Left lung (tissue), 10 donors: ENCODE data around the gene SLAMF6. TPM values are rescaled to one million over a fixed set of nuclear protein-coding genes. Genes with fewer than 3 reads are reported as not detected.
"Not testable (repeated sequence)": the region's sequence is repeated elsewhere in the genome, so short reads cannot be mapped to it uniquely, and the experiment has no call there.

Experiments used
- ATAC-seq: fragments of 200-7000 bp; cut with Tn5 transposase; one replicate; pipeline ENCODE4 v1.9.1; 2020; ENCODE audit warnings: moderate library complexity
- DNase-seq, 4 donors: peaks; one replicate each; pipeline ENCODE4 v3.0.0-alpha.2; 2013 to 2020
- H3K27ac ChIP-seq, 2 donors: fragments of 200-600 bp; sonication (generic) in 1 of 2; one replicate each; pipeline versions ENCODE4 v1.5.0 to v1.8.0; 2020 to 2021
- H3K27me3 ChIP-seq, 2 donors: fragments of 200-600 bp; sonication (generic) in 1 of 2; one replicate each; pipeline versions ENCODE4 v1.5.0 to v1.8.0; 2020 to 2021
- H3K36me3 ChIP-seq, 2 donors: fragments of 200-600 bp; sonication (generic) in 1 of 2; one replicate each; pipeline versions ENCODE4 v1.5.0 to v1.8.0; 2020 to 2021
- H3K4me1 ChIP-seq, 2 donors: fragments of 200-600 bp; one replicate each; pipeline ENCODE4 v1.8.0; 2021
- H3K4me3 ChIP-seq, 2 donors: fragments of 200-600 bp; sonication (generic) in 1 of 2; one replicate each; pipeline versions ENCODE4 v1.5.0 to v1.8.0; 2020 to 2021; ENCODE audit warnings: mild to moderate bottlenecking in 1 of 2
- H3K9me3 ChIP-seq, 2 donors: fragments of 200-600 bp; sonication (generic) in 1 of 2; one replicate each; pipeline versions ENCODE4 v1.5.0 to v1.8.0; 2020 to 2021
- intact Hi-C, 2 donors: fragments of 100-400 bp; cut with DNase I; formaldehyde crosslinking; loops; one replicate each; pipeline versions ENCODE4 v1.11.2 to v1.14.2; 2022
- polyA plus RNA-seq, 6 donors: library from polyadenylated mRNA; unstranded; fragments of 120-200 nt; gene quantifications; one replicate each; pipeline ENCODE4 v1.2.1, GENCODE V29; 2013; ENCODE audit not compliant: insufficient read length in 6 of 6
- total RNA-seq, 2 donors: library from RNA; stranded (reverse); fragmentation: NEBNext Ultra II Directional; extraction: Animal tissue kit (Norgen Biotek cat#: 25700); gene quantifications; one replicate each; pipeline ENCODE4 v1.2.1, GENCODE V29; 2021
- TF ChIP-seq, protein P1 (sequence below), 2 donors: fragments of 200-600 bp; sonication (generic) in 1 of 2; IDR thresholded peaks; one replicate each; pipeline versions ENCODE4 v1.5.0 to v1.8.0; 2021; ENCODE audit warnings: antibody characterized with exemption in 2 of 2
- donor health status: DM: no; HTN: yes; CAD: no.
- donor health status: DM: no; HTN: no; CAD: no.

The SLAMF6 gene
- total and polyA plus RNA-seq, 8 donors, result 0.10 to 2.8 (median 0.57) TPM

GRCh38 chr1:160567341-160567740 is 44.3 kb upstream of the SLAMF6 start:
- Histone ChIP-seq H3K27me3 (no peaks in the 10 kb centered on the region), H3K36me3 (no peaks in the 10 kb centered on the region), H3K4me1 (peaks cover 0 to 33% of the 10 kb centered on the region in 2 donors), H3K4me3 (no peak overlapping the region), H3K9me3 (peaks cover 0 to 11% of the 10 kb centered on the region in 2 donors), H3K27ac (peak overlapping the region in 1 of 2 donors; percentile 5)
- ATAC-seq, result no peak
- TF ChIP-seq, protein P1, sequence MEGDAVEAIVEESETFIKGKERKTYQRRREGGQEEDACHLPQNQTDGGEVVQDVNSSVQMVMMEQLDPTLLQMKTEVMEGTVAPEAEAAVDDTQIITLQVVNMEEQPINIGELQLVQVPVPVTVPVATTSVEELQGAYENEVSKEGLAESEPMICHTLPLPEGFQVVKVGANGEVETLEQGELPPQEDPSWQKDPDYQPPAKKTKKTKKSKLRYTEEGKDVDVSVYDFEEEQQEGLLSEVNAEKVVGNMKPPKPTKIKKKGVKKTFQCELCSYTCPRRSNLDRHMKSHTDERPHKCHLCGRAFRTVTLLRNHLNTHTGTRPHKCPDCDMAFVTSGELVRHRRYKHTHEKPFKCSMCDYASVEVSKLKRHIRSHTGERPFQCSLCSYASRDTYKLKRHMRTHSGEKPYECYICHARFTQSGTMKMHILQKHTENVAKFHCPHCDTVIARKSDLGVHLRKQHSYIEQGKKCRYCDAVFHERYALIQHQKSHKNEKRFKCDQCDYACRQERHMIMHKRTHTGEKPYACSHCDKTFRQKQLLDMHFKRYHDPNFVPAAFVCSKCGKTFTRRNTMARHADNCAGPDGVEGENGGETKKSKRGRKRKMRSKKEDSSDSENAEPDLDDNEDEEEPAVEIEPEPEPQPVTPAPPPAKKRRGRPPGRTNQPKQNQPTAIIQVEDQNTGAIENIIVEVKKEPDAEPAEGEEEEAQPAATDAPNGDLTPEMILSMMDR (IDR thresholded peaks at IDR 0.05), result no peak
- intact Hi-C loops, result no loop called here
- DNase-seq, result peak in 1 of 4 donors; percentile 66

DNA sequence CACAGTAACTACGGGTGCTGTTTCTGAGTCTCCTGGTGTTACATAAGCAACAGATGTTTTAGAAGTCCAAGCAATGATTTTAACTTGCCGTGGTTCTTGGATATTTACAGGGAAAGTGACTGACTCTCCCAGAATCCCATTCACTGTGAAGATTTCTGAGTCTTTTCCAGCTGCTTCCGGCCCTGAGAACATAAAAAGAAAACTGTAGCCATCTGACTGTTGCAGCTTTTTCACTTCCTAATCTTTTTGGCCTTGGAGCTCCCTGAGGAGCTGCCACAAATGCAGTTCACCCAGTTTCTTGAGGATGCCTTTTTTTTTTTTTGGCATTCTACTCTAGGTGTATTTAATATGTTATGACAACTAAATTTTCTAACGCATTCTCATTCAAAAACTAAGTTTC is 42.5 kb upstream of the SLAMF6 start:
- TF ChIP-seq, protein P1 (IDR thresholded peaks at IDR 0.05), result no peak
- no peaks in the 10 kb centered on the region for H3K27me3 ChIP-seq
- H3K4me1 ChIP-seq, result peaks cover 0 to 29% of the 10 kb centered on the region in 2 donors
- ATAC-seq, result no peak
- peak in 1 of 4 donors; percentile 39 for DNase-seq
- intact Hi-C loops, result no loop called here
- peak overlapping the region in 1 of 2 donors; percentile 37 for H3K27ac ChIP-seq
- no peaks in the 10 kb centered on the region for H3K36me3 ChIP-seq
- peaks cover 0 to 13% of the 10 kb centered on the region in 2 donors for H3K9me3 ChIP-seq
- no peak overlapping the region for H3K4me3 ChIP-seq

- intact Hi-C loops, H3K36me3 ChIP-seq, H3K4me3 ChIP-seq, H3K27ac ChIP-seq, ATAC-seq, DNase-seq, H3K27me3 ChIP-seq: not testable (repeated sequence)
- peaks cover 0 to 17% of the 10 kb centered on the region in 2 donors for H3K9me3 ChIP-seq
- H3K4me1 ChIP-seq, result peaks cover 0 to 17% of the 10 kb centered on the region in 2 donors
These were observed 40.2 kb upstream of the SLAMF6 start for GRCh38 chr1:160563230-160563629.

DNA sequence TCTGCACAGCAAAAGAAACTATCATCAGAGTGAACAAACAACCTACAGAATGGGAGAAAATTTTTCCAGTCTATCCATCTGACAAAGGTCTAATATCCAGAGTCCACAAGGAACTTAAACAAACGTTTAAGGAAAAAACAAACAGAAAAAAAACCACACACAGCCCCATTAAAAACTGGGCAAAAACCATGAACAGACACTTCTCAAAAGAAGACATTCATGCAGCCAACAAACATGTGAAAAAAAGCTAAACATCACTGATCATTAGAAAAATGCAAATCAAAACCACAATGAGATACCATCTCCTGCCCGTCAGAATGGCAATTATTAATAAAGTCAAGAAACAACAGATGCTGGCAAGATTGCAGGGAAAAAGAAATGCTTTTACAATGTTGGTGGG is 39.7 kb upstream of the SLAMF6 start:
- H3K36me3 ChIP-seq, intact Hi-C loops: not testable (repeated sequence)
- H3K9me3 ChIP-seq, result peaks cover 0 to 17% of the 10 kb centered on the region in 2 donors

DNA sequence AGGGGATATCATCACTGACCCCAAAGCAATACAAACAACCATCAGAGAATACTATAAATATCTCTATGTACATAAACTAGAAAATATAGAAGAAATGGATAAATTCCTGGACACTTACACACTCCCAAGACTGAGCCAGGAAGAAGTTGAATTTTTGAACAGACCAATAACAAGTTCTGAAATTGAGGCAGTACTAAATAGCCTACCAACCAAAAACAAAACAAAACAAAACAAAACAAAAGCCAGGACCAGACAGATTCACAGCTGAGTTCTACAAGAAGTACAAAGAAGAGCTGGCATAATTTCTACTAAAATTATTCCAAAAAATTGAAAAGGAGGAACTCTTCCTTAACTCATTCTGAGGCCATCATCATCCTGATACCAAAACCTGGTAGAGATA is 37.8 kb upstream of the SLAMF6 start:
- Histone ChIP-seq H3K4me1 (peaks cover 0 to 9% of the 10 kb centered on the region in 2 donors), H3K4me3 (no peak overlapping the region), H3K36me3 (no peaks in the 10 kb centered on the region), H3K27ac (no peak overlapping the region), H3K9me3 (peaks cover 0 to 17% of the 10 kb centered on the region in 2 donors), H3K27me3 (no peaks in the 10 kb centered on the region)
- TF ChIP-seq, protein P1 (IDR thresholded peaks at IDR 0.05), result no peak
- intact Hi-C loops, result no loop called here
- no peak for ATAC-seq
- DNase-seq, result no peak

More for the DNA sequence above, 39.7 kb upstream of the SLAMF6 start:
- H3K4me1 ChIP-seq, result peaks cover 0 to 12% of the 10 kb centered on the region in 2 donors
- H3K4me3 ChIP-seq, DNase-seq, H3K27ac ChIP-seq, ATAC-seq, H3K27me3 ChIP-seq: not testable (repeated sequence)

DNA sequence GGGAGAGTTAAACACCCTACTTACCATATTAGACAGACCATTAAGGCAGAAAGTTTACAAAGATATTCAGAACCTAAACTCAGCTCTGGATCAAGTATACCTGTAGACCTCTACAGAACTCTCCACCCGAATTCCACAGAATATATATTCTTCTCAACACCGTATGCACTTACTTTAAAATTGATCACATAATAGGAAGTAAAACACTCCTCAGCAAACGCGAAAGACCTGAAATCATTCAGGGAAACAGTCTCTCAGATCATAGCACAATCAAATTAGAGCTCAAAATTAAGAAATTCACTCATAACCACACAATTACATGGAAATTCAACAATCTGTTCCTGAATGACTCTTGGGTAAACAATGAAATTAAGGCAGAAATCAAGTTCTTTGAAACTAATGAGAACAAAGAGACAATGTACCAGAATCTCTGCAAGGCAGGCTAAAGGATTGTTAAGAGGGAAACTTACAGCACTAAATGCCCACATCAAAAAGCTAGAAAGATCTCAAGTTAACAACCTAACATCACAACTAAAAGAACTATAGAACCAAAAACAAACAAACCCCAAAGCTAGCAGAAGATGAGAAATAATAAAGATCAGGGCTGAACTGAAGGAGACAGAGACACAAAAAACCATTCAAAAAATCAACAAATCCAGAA is 37.1 kb upstream of the SLAMF6 start:
- no peak for DNase-seq

GRCh38 chr1:160559437-160559836 is 36.4 kb upstream of the SLAMF6 start:
- ATAC-seq, intact Hi-C loops: not testable (repeated sequence)

More for the DNA sequence above, 37.1 kb upstream of the SLAMF6 start:
- TF ChIP-seq, protein P1 (IDR thresholded peaks at IDR 0.05), result no peak
- Histone ChIP-seq H3K27ac (no peak overlapping the region), H3K36me3 (no peaks in the 10 kb centered on the region), H3K9me3 (peaks cover 0 to 17% of the 10 kb centered on the region in 2 donors), H3K27me3 (no peaks in the 10 kb centered on the region), H3K4me1 (peaks cover 0 to 9% of the 10 kb centered on the region in 2 donors), H3K4me3 (no peak overlapping the region)
- no peak for ATAC-seq
- intact Hi-C loops, result no loop called here

More at GRCh38 chr1:160559437-160559836, 36.4 kb upstream of the SLAMF6 start:
- not testable (repeated sequence) for H3K4me3 ChIP-seq, H3K4me1 ChIP-seq, H3K27me3 ChIP-seq, H3K36me3 ChIP-seq, DNase-seq
- Histone ChIP-seq H3K9me3 (peaks cover 0 to 17% of the 10 kb centered on the region in 2 donors), H3K27ac (peak overlapping the region in 1 of 2 donors; percentile 16)
